Measurements from ENCODE around the gene KRTAP6-1. TPM values are rescaled to one million over a fixed set of nuclear protein-coding genes. Genes with fewer than 3 reads are reported as not detected.

Gene KRTAP6-1
- total RNA-seq, 3 donors from 2014 or later = not detected

DNA sequence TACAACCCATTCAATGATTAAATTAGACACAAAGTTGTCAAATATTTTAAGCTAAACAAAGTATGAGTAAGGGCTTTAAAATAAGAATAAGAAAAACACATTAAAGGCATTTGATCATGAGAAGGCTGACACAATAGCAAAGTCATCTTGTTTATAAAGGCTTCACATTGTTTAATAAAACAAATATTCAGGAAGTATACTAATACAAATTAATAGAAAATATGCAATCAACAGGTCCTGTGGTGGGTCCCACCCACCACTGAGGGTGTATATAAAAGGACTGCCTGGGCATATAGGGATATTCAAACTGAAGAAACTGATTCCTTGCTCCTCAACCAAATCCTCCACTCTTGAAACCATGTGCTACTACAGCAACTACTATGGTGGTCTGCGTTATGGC lies 21.2 kb upstream of the KRTAP6-1 start, which contains the start of gene KRTAP20-2:
TSS of gene KRTAP20-2 (plus strand) at position 301 of the 400 bp plus-strand sequence. CDS start at position 359, 58 bp downstream.
- DNase-seq = no peak
- Histone ChIP-seq H3K4me1 (ENCODE audit: low read depth) (no peaks in the 10 kb centered on the region), H3K4me3 (no peak within 1 kb of the TSS), H3K9me3 (peaks cover 54% of the 10 kb centered on the region), H3K36me3 (ENCODE audit: low read depth) (no peaks in the 10 kb centered on the region)
- TF ChIP-seq, protein P1, sequence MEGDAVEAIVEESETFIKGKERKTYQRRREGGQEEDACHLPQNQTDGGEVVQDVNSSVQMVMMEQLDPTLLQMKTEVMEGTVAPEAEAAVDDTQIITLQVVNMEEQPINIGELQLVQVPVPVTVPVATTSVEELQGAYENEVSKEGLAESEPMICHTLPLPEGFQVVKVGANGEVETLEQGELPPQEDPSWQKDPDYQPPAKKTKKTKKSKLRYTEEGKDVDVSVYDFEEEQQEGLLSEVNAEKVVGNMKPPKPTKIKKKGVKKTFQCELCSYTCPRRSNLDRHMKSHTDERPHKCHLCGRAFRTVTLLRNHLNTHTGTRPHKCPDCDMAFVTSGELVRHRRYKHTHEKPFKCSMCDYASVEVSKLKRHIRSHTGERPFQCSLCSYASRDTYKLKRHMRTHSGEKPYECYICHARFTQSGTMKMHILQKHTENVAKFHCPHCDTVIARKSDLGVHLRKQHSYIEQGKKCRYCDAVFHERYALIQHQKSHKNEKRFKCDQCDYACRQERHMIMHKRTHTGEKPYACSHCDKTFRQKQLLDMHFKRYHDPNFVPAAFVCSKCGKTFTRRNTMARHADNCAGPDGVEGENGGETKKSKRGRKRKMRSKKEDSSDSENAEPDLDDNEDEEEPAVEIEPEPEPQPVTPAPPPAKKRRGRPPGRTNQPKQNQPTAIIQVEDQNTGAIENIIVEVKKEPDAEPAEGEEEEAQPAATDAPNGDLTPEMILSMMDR (IDR thresholded peaks at IDR 0.05) = no peak
- intact Hi-C loops (cut with DNase I, micrococcal nuclease) = no loop called here
- no peak for ATAC-seq

DNA sequence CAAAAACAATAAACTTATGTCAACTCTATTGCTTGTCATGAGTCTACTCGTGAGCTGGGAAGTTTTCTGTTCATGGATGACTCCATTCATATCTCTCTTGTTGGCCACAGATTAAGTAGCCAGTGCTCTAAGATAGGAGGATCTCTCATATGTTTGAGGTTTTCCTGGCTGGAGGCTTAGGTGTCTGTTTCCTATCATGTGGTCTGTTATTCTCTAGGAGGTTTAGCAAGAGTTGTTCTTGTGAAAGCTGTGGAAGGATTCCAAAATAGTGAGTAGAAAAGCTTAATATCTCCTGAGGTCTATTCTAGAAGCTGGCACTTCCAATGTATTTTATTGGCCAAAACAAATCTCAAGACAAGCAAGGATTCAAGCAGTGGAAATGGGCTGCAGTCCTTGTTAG lies 15.5 kb upstream of the KRTAP6-1 start:
- DNase-seq (no peak), ATAC-seq (no peak)
- intact Hi-C loops (cut with DNase I, micrococcal nuclease) = no loop called here
- Histone ChIP-seq H3K4me3 (no peak overlapping the region), H3K9me3 (peaks cover 75% of the 10 kb centered on the region), H3K36me3 (ENCODE audit: low read depth) (no peaks in the 10 kb centered on the region), H3K4me1 (ENCODE audit: low read depth) (no peaks in the 10 kb centered on the region)
- TF ChIP-seq, protein P1 (IDR thresholded peaks at IDR 0.05) = no peak

DNA sequence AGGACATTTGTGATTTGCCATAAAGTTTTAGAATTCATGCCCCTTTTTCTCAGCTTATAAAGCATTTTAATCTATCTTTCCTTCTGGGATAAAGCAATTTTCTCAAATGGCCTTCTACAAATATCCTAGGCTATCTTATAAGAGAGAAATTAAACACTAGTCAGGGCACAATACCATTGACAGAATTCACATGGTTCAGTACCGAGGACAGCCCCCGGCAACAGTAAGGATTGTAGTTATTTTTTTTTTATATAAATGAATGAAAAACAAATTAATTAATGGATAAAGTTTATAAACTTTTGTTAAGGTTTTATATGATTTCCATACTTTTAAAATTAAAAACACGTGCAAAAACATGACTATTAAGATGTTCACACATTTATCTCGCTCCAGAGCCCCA lies 14.4 kb upstream of the KRTAP6-1 start:
- ATAC-seq = no peak
- TF ChIP-seq, protein P1 (IDR thresholded peaks at IDR 0.05) = no peak

DNA sequence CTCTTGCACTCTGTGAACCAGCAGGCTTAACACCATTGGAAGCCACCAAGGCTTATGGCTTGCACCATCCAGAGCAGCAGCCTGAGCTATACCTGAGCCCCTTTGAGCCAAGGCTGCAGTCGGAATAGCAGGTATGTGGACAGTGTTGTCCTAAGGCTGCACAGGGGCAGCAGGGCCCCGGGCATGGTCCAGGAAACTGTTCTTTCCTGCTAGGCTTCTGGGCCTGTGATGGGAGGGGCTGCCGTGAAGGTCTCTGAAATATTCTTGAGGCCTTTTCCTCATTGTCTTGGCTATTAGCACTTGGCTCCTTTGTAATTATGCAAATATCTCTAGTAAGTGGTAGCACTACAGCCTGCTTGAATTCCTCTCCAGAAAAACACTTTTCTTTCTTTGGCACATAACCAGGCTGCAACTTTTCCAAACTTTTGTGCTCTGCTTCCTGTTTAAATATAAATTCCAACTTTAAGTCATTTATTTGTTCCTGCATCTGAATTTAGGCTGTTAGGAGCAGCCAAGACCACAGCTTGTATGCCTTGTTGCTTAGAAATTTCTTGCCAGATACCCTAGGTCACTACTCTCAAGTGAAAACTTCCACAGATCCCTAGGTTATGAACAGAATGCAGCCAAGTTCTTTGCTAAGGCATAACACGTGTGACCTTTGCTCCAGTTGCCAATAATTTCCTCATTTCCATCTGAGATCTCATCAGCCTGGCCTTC lies 11.9 kb upstream of the KRTAP6-1 start:
- Histone ChIP-seq H3K4me3 (no peak overlapping the region), H3K9me3 (peaks cover 73% of the 10 kb centered on the region), H3K4me1 (ENCODE audit: low read depth) (no peaks in the 10 kb centered on the region), H3K36me3 (ENCODE audit: low read depth) (no peaks in the 10 kb centered on the region)
- intact Hi-C loops (cut with DNase I, micrococcal nuclease) = no loop called here
- no peak for ATAC-seq
- TF ChIP-seq, protein P1 (IDR thresholded peaks at IDR 0.05) = no peak
- no peak for DNase-seq

More for the DNA sequence above, 14.4 kb upstream of the KRTAP6-1 start:
- Histone ChIP-seq H3K4me1 (ENCODE audit: low read depth) (no peaks in the 10 kb centered on the region), H3K36me3 (ENCODE audit: low read depth) (no peaks in the 10 kb centered on the region), H3K4me3 (no peak overlapping the region), H3K9me3 (peaks cover 73% of the 10 kb centered on the region)
- no peak for DNase-seq
- intact Hi-C loops (cut with DNase I, micrococcal nuclease) = no loop called here

DNA sequence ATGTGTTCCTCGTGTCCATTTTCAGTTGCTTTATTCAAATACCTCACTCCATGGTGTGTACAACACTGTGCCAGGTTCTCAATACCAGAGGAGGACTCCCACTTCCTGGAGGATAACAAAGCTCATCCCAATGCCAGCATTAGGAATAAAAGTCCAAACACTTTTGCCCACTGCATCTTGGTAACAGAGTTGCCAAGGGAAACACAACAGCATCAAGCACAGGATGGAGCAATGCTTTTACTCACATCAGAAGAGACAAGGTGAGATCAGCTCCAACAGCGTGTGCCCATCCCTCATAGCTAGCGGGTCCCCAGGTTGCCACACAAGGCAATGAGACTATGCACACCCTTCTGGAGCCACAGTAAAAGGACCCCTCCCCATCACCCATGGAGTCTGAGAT lies 9.6 kb upstream of the KRTAP6-1 start:
- no peak for ATAC-seq
- DNase-seq = no peak
- TF ChIP-seq, protein P1 (IDR thresholded peaks at IDR 0.05) = no peak
- intact Hi-C loops (cut with DNase I, micrococcal nuclease) = no loop called here
- H3K9me3 ChIP-seq = peaks cover 62% of the 10 kb centered on the region
- H3K4me1 ChIP-seq (ENCODE audit: low read depth) = no peaks in the 10 kb centered on the region
- H3K36me3 ChIP-seq (ENCODE audit: low read depth) = no peaks in the 10 kb centered on the region
- H3K4me3 ChIP-seq = no peak overlapping the region

Data from mucosa of descending colon (tissue), 3 donors.